GM11168 (cell line): Measurements from ENCODE around the gene CCDC27.
"Not testable (repeated sequence)": the region's sequence is repeated elsewhere in the genome, so short reads cannot be mapped to it uniquely, and the experiment has no call there.

Source experiments
- in situ Hi-C: fragments of 300-500 bp; cut with MboI; formaldehyde crosslinking; loops from one replicate; pipeline ENCODE4 v1.12.0; 2022; ENCODE audit warnings: low sequenced_read_pairs; ENCODE audit not compliant: unreplicated experiment

CCDC27 gene

GRCh38 chr1:3717715-3718601 is 34.3 kb upstream of the CCDC27 start:
- in situ Hi-C loops = no loop called here

GRCh38 chr1:3718764-3719163 is 33.5 kb upstream of the CCDC27 start:
- in situ Hi-C loops = no loop called here

GRCh38 chr1:3721955-3722465 is 30.2 kb upstream of the CCDC27 start:
- in situ Hi-C loops = no loop called here

DNA sequence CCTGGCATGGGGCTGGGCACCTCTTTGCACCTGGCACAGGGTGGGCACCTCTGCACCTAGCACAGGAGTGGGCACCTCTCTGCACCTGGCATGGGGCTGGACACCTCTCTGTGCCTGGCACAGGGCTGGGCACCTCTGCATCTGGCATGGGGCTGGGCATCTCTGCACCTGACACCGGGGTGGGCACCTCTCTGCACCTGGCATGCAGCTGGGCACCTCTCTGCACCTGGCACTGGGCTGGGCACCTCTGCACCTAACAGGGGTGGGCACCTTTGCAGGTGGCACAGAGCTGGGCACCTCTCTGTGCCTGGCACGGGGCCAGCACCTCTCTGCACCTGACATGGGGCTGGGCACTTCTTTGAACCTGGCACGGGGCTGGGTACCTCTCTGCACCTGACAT is 29.4 kb upstream of the CCDC27 start:
- in situ Hi-C loops = no loop called here

GRCh38 chr1:3724416-3725030 is 27.7 kb upstream of the CCDC27 start:
- in situ Hi-C loops = not testable (repeated sequence)

DNA sequence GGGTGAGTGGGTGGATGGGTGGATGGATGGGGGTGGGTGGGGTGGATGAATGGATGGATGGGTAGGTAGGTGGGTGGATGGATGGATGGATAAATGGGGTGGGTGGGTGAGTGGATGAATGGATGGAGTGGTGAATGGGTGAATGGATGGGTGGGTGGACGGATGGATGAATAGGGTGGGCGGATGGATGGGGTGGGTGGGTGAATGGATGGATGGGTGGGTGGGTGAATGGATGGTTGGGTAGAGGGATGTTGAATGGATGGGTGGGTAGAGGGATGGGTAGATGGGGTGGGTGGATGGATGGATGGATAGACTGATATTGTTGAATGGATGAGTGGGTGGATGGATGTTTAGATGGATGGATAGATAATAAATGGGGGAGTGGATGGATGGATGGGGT is 26.9 kb upstream of the CCDC27 start:
- in situ Hi-C loops = no loop called here

GRCh38 chr1:3727042-3727824 is 25.0 kb upstream of the CCDC27 start:
- in situ Hi-C loops = no loop called here

- in situ Hi-C loops = no loop called here
These were observed 24.1 kb upstream of the CCDC27 start for GRCh38 chr1:3727825-3728776.

- in situ Hi-C loops = no loop called here
These were observed 22.4 kb upstream of the CCDC27 start for GRCh38 chr1:3729594-3730542.

GRCh38 chr1:3730543-3731247 is 21.6 kb upstream of the CCDC27 start:
- in situ Hi-C loops = no loop called here

- in situ Hi-C loops = no loop called here
These were observed 20.4 kb upstream of the CCDC27 start for GRCh38 chr1:3731583-3732433.

DNA sequence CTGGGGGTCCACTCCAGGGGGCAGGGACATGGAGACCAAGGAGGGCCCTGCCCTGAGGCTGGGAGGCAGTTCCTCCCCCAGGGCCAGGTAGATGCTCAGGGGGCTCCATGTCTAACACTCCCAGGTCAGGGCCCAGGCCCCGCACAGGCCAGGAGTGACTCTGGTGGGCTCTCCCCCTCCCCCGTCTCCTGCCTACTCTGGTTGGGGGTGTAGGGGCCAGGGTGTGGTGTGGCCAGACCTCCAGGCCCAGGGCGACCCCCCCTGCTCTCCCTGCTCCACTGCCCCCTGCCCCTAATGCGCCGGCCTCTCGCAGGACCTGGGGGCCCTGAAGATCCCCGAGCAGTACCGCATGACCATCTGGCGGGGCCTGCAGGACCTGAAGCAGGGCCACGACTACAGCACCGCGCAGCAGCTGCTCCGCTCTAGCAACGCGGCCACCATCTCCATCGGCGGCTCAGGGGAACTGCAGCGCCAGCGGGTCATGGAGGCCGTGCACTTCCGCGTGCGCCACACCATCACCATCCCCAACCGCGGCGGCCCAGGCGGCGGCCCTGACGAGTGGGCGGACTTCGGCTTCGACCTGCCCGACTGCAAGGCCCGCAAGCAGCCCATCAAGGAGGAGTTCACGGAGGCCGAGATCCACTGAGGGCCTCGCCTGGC is 19.7 kb upstream of the CCDC27 start:
- in situ Hi-C loops = no loop called here

DNA sequence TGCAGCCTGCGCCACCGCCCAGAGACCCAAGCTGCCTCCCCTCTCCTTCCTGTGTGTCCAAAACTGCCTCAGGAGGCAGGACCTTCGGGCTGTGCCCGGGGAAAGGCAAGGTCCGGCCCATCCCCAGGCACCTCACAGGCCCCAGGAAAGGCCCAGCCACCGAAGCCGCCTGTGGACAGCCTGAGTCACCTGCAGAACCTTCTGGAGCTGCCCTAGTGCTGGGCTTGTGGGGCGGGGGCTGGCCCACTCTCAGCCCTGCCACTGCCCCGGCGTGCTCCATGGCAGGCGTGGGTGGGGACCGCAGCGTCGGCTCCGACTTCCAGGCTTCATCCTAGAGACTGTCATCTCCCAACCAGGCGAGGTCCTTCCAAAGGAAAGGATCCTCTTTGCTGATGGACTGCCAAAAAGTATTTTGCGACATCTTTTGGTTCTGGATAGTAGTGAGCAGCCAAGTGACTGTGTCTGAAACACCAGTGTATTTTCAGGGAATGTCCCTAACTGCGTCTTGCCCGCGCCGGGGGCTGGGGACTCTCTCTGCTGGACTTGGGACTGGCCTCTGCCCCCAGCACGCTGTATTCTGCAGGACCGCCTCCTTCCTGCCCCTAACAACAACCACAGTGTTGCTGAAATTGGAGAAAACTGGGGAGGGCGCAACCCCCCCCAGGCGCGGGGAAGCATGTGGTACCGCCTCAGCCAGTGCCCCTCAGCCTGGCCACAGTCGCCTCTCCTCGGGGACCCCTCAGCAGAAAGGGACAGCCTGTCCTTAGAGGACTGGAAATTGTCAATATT is 19.0 kb upstream of the CCDC27 start:
- in situ Hi-C loops = no loop called here

DNA sequence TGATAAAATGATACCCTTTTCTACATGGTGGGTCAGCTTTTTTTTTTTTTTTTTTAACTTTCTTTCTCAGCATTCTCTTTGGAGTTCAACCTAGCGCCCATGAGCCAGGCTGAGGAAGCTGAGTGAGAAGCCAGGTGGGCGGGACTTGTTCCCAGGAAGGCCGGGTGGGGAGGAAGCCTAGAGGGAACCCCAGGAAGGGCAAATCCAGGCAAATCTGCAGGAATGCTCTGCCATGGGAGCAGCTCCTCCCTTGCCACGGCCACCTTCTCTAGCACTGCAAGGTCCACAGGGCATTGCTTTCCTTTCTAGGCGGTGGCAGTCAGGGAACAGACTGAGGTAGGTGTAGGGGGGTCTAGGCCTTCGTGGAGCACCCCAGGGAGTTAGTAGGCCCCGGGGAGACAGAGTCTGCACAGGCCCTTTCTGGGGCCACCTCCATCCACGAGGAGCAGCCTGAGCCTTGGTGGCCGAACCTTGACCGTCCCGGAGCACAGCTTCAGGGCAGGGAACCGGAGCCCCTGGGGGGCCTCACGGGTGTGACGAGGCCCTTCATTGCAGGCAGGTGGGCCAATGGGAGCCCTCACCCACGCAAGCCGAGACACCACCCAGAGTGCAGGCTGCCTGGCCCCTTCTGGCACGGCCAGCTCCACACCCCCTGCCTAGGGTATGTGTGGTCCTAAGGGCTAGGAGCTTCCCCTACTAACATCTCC is 18.2 kb upstream of the CCDC27 start:
- in situ Hi-C loops = no loop called here

DNA sequence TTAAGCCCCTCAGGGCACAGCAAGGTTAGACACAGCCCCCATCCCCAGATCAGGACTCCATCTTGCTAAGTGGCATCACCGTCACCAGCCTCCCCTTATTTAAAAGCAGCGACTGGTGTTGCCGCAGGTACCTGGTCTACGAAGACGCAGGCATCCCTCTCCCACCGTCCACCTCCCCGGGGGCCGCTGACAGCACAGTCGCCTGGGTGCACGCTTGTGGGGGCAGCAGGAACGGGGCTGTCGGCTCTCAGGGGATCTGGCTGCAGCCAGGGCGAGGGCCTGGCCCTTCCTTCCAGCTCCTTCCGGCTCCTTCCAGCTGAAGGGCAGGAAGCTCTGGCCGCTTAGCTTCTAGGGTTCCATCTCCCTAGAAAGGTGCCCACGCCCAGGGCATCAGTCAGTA is 17.6 kb upstream of the CCDC27 start:
- in situ Hi-C loops = no loop called here
